ENCODE data around the gene PNKD.

Gene PNKD

GRCh38 chr2:218269900-218270720, at the start of gene PNKD, which contains the start of gene AAMP:
Gene PNKD (plus strand): TSS chr2:218270519. CDS start chr2:218270536, 17 bp downstream.
Gene AAMP (minus strand): TSS chr2:218270137. CDS start chr2:218270086, 51 bp downstream.
- DNase-seq: peak; percentile 100

GRCh38 chr2:218221000-218221399, 49.3 kb upstream of the PNKD start:
- DNase-seq: no peak

GRCh38 chr2:218223046-218223445, 47.3 kb upstream of the PNKD start:
- DNase-seq: no peak

- DNase-seq: no peak
These were observed 46.1 kb upstream of the PNKD start for GRCh38 chr2:218224186-218224585.

- no peak for DNase-seq
These were observed 43.4 kb upstream of the PNKD start for GRCh38 chr2:218226903-218227302.

GRCh38 chr2:218228366-218229090, 41.8 kb upstream of the PNKD start:
- no peak for DNase-seq

- DNase-seq: peak; percentile 35
These were observed 41.1 kb upstream of the PNKD start for GRCh38 chr2:218229239-218229638.

GRCh38 chr2:218229851-218230250, 40.5 kb upstream of the PNKD start:
- no peak for DNase-seq

GRCh38 chr2:218230882-218231281, 39.4 kb upstream of the PNKD start:
- DNase-seq: peak; percentile 25

- DNase-seq: no peak
These were observed 36.8 kb upstream of the PNKD start for GRCh38 chr2:218233543-218233942.

GRCh38 chr2:218234521-218234920, 35.8 kb upstream of the PNKD start:
- no peak for DNase-seq

- no peak for DNase-seq
These were observed 35.3 kb upstream of the PNKD start for GRCh38 chr2:218235017-218235416.

- DNase-seq: no peak
These were observed 33.5 kb upstream of the PNKD start for GRCh38 chr2:218236829-218237228.

GRCh38 chr2:218238887-218239286, 31.4 kb upstream of the PNKD start:
- no peak for DNase-seq

- no peak for DNase-seq
These were observed 26.1 kb upstream of the PNKD start for GRCh38 chr2:218244204-218244603.

- DNase-seq: no peak
These were observed 25.7 kb upstream of the PNKD start for GRCh38 chr2:218244665-218245064.

GRCh38 chr2:218245214-218245613, 25.1 kb upstream of the PNKD start:
- no peak for DNase-seq

GRCh38 chr2:218249691-218250090, 20.6 kb upstream of the PNKD start:
- no peak for DNase-seq

GRCh38 chr2:218252509-218253231, 17.6 kb upstream of the PNKD start:
- DNase-seq: no peak

GRCh38 chr2:218253232-218253625, 17.1 kb upstream of the PNKD start:
- no peak for DNase-seq

GRCh38 chr2:218255446-218255845, 14.9 kb upstream of the PNKD start:
- DNase-seq: no peak

- no peak for DNase-seq
These were observed 13.5 kb upstream of the PNKD start for GRCh38 chr2:218256612-218257350.

Measured in CD4-positive, alpha-beta T cell treated with Interferon gamma for 1 hour (primary cell).